NB4 (cell line): ENCODE data around the gene OLR1.

Source experiments
- POLR2A ChIP-seq: IDR thresholded peaks from 2 replicates; pipeline ENCODE4 v1.6.1; 2011; ENCODE audit warnings: mild to moderate bottlenecking; ENCODE audit not compliant: insufficient read length; ENCODE audit errors: extremely low read depth
- TF ChIP-seq, protein P1 (sequence below): IDR thresholded peaks from one replicate; pipeline ENCODE4 v1.5.1; 2012; ENCODE audit warnings: low read depth, low read length
- TF ChIP-seq, protein P2 (sequence below): IDR thresholded peaks from 2 replicates; pipeline ENCODE4 v1.6.1; 2011; ENCODE audit warnings: low read depth, low read length

DNA sequence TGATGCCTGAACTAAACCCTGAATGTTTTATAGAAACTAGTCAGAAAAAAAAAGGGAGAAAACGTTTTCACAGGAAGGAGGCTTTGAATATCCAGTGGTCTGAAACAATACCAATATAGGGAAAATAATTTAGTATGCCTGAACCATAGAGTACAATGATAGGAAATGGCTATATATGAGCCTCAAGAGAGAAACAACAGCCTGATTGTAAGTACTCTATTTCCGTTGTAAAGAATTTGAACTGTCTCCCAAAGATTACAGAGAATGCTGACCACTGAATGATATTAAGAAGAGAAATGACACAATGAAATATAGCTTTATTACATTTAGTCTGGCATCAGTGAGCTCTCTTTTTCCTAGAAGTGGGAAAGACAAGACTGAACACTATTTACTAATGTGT lies 35.2 kb upstream of the OLR1 start:
- TF ChIP-seq, protein P1, sequence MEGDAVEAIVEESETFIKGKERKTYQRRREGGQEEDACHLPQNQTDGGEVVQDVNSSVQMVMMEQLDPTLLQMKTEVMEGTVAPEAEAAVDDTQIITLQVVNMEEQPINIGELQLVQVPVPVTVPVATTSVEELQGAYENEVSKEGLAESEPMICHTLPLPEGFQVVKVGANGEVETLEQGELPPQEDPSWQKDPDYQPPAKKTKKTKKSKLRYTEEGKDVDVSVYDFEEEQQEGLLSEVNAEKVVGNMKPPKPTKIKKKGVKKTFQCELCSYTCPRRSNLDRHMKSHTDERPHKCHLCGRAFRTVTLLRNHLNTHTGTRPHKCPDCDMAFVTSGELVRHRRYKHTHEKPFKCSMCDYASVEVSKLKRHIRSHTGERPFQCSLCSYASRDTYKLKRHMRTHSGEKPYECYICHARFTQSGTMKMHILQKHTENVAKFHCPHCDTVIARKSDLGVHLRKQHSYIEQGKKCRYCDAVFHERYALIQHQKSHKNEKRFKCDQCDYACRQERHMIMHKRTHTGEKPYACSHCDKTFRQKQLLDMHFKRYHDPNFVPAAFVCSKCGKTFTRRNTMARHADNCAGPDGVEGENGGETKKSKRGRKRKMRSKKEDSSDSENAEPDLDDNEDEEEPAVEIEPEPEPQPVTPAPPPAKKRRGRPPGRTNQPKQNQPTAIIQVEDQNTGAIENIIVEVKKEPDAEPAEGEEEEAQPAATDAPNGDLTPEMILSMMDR: no peak
- no peak for TF ChIP-seq POLR2A
- TF ChIP-seq, protein P2, sequence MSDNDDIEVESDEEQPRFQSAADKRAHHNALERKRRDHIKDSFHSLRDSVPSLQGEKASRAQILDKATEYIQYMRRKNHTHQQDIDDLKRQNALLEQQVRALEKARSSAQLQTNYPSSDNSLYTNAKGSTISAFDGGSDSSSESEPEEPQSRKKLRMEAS: no peak
